Caco-2 (cell line): ENCODE measurements around the gene PLIN1. TPM values are rescaled to one million over a fixed set of nuclear protein-coding genes. Genes with fewer than 3 reads are reported as not detected.

Experiments used
- BruUV-seq: library from RNA; stranded (reverse); fragments of 400-500 nt; replicated peaks from 2 replicates; lab custom pipeline; 2021; lab: Mats Ljungman, UMichigan
- CTCF ChIA-PET: fragments of 300-600 bp; sonication (Branson Sonifier 250); formaldehyde crosslinking; loops from one replicate; lab custom pipeline; 2022; ENCODE audit warnings: antibody characterized with exemption; lab: Charles Lee
- POLR2A ChIA-PET: fragments of 300-600 bp; sonication (Branson Sonifier 250); formaldehyde crosslinking; loops from one replicate; lab custom pipeline; 2022; ENCODE audit warnings: antibody characterized with exemption; lab: Charles Lee
- DNase-seq, 2 experiments: peaks; one replicate each; pipeline versions ENCODE4 v3.0.0 to v3.0.0-alpha.2; 2020 to 2022
- H3K27me3 ChIP-seq: replicated peaks from 2 replicates; pipeline ENCODE4 v1.6.0; 2011; ENCODE audit warnings: low read length; ENCODE audit not compliant: control insufficient read depth, insufficient read depth
- H3K36me3 ChIP-seq: 2 replicates; pipeline ENCODE4 v1.5.1; 2011; ENCODE audit warnings: low read length; ENCODE audit not compliant: control insufficient read depth, insufficient read depth
- H3K4me1 ChIP-seq: fragments of 250-450 bp; sonication (Bioruptor Pico); 2 replicates; pipeline ENCODE4 v1.5.1; 2020; ENCODE audit warnings: mild to moderate bottlenecking
- H3K4me3 ChIP-seq: 2 replicates; pipeline ENCODE4 v1.5.1; 2011; ENCODE audit warnings: low read depth, mild to moderate bottlenecking, control low read depth, low read length
- H3K9me3 ChIP-seq: fragments of 250-450 bp; sonication (Bioruptor Pico); 2 replicates; pipeline ENCODE4 v1.5.1; 2020; ENCODE audit warnings: mild to moderate bottlenecking, moderate library complexity
- H3K27ac Mint-ChIP-seq: one replicate; pipeline ENCODE4 v1.8.0; 2022; ENCODE audit warnings: mixed read lengths; ENCODE audit not compliant: unreplicated experiment
- H3K27me3 Mint-ChIP-seq: one replicate; pipeline ENCODE4 v1.8.0; 2022; ENCODE audit warnings: mixed read lengths; ENCODE audit not compliant: insufficient read depth, unreplicated experiment
- H3K36me3 Mint-ChIP-seq: one replicate; pipeline ENCODE4 v1.8.0; 2022; ENCODE audit warnings: mild to moderate bottlenecking, mixed read lengths; ENCODE audit not compliant: insufficient read depth, unreplicated experiment
- H3K4me1 Mint-ChIP-seq: one replicate; pipeline ENCODE4 v1.8.0; 2022; ENCODE audit warnings: low read depth, mixed read lengths; ENCODE audit not compliant: unreplicated experiment
- H3K4me3 Mint-ChIP-seq: one replicate; pipeline ENCODE4 v1.8.0; 2022; ENCODE audit warnings: mild to moderate bottlenecking, moderate library complexity, mixed read lengths; ENCODE audit not compliant: unreplicated experiment
- H3K9me3 Mint-ChIP-seq: one replicate; pipeline ENCODE4 v1.8.0; 2022; ENCODE audit warnings: mixed read lengths; ENCODE audit not compliant: unreplicated experiment
- CTCF ChIP-seq, 2 experiments: fragments of 200-600 bp in 1 of 2; IDR thresholded peaks; 1 replicate in 1 of 2; 2 replicates in 1 of 2; pipeline versions ENCODE4 v1.5.1 to v1.8.0; 2011 to 2022; ENCODE audit warnings: antibody characterized with exemption in 1 of 2, control low read depth in 1 of 2, inconsistent platforms in 1 of 2, low read depth in 1 of 2, low read length in 1 of 2, mild to moderate bottlenecking in 1 of 2, moderate library complexity in 1 of 2; ENCODE audit not compliant: insufficient read depth in 1 of 2, severe bottlenecking in 1 of 2, unreplicated experiment in 1 of 2
- intact Hi-C: fragments of 100-400 bp; cut with micrococcal nuclease; formaldehyde crosslinking; loops from one replicate; pipeline ENCODE4 v1.10.0; 2022; ENCODE audit not compliant: unreplicated experiment
- total RNA-seq: library from RNA; stranded (reverse); gene quantifications from 2 replicates; pipeline ENCODE4 v1.2.3, GENCODE V29; 2022

Gene PLIN1
- total RNA-seq, 1 experiment from 2014 or later: not detected

GRCh38 chr15:89630260-89630659 is 48.9 kb downstream of the PLIN1 start:
- Mint-ChIP-seq H3K36me3 (peaks cover 88% of the 10 kb centered on the region), H3K9me3 (peaks cover 4% of the 10 kb centered on the region), H3K27me3 (no peaks in the 10 kb centered on the region), H3K4me1 (no peaks in the 10 kb centered on the region), H3K27ac (no peak overlapping the region), H3K4me3 (no peak overlapping the region)
- intact Hi-C loops: no loop called here
- no peaks in the 10 kb centered on the region; the same call in 1 of the 2 replicates for H3K36me3 ChIP-seq
- POLR2A ChIA-PET: interaction anchor here (0.6 kb wide), 1 partner anchor 1305 kb away, joined by 3 read pairs; no protein-coding TSS in a partner anchor
- H3K27me3 ChIP-seq: no peaks in the 10 kb centered on the region
- CTCF ChIA-PET: no interaction called here
- BruUV-seq: no TSS peak
- TF ChIP-seq CTCF (IDR thresholded peaks at IDR 0.05; ENCODE audit: insufficient read depth in 1 of 2, low read depth in 1 of 2, low read length in 1 of 2, severe bottlenecking in 1 of 2, unreplicated experiment in 1 of 2): no peak
- H3K9me3 ChIP-seq: 0 out of 2 replicates have a peak, but pooled peaks cover 3% of the 10 kb centered on the region
- no peaks in the 10 kb centered on the region for H3K4me1 ChIP-seq
- H3K4me3 ChIP-seq: no peak overlapping the region
- no peak for DNase-seq

- Histone ChIP-seq H3K27me3 (no peaks in the 10 kb centered on the region), H3K4me1 (no peaks in the 10 kb centered on the region), H3K9me3 (0 out of 2 replicates have a peak, but pooled peaks cover 3% of the 10 kb centered on the region), H3K36me3 (no peaks in the 10 kb centered on the region; the same call in 1 of the 2 replicates), H3K4me3 (no peak overlapping the region)
- no peaks in the 10 kb centered on the region for H3K27me3 Mint-ChIP-seq
- no peak for TF ChIP-seq CTCF (IDR thresholded peaks at IDR 0.05; ENCODE audit: insufficient read depth in 1 of 2, low read depth in 1 of 2, low read length in 1 of 2, severe bottlenecking in 1 of 2, unreplicated experiment in 1 of 2)
- ChIA-PET CTCF (interaction anchor here (0.6 kb wide), 1 partner anchor 55 kb away, joined by 3 read pairs; the partner anchor contains the start of gene TICRR), POLR2A (interaction anchor here (0.6 kb wide), 1 partner anchor 1306 kb away, joined by 3 read pairs; no protein-coding TSS in a partner anchor)
- no peaks in the 10 kb centered on the region for H3K4me1 Mint-ChIP-seq
- intact Hi-C loops: no loop called here
- H3K4me3 Mint-ChIP-seq: no peak overlapping the region
- DNase-seq: no peak
- H3K27ac Mint-ChIP-seq: no peak overlapping the region
- peaks cover 92% of the 10 kb centered on the region for H3K36me3 Mint-ChIP-seq
- no TSS peak for BruUV-seq
- no peaks in the 10 kb centered on the region for H3K9me3 Mint-ChIP-seq
Observed at GRCh38 chr15:89629829-89630228, 49.3 kb downstream of the PLIN1 start.

- POLR2A ChIA-PET: no interaction called here
- TF ChIP-seq CTCF (IDR thresholded peaks at IDR 0.05; ENCODE audit: insufficient read depth in 1 of 2, low read depth in 1 of 2, low read length in 1 of 2, severe bottlenecking in 1 of 2, unreplicated experiment in 1 of 2): no peak
- DNase-seq: no peak
- CTCF ChIA-PET: interaction anchor here (0.6 kb wide), 1 partner anchor 54 kb away, joined by 3 read pairs; the partner anchor contains the start of gene TICRR
- Histone ChIP-seq H3K27me3 (no peaks in the 10 kb centered on the region), H3K4me1 (no peaks in the 10 kb centered on the region), H3K36me3 (no peaks in the 10 kb centered on the region; the same call in 1 of the 2 replicates), H3K4me3 (no peak overlapping the region), H3K9me3 (0 out of 2 replicates have a peak, but pooled peaks cover 3% of the 10 kb centered on the region)
- H3K4me3 Mint-ChIP-seq: no peak overlapping the region
- peaks cover 94% of the 10 kb centered on the region for H3K36me3 Mint-ChIP-seq
- no peaks in the 10 kb centered on the region for H3K27me3 Mint-ChIP-seq
- H3K27ac Mint-ChIP-seq: no peak overlapping the region
- no TSS peak for BruUV-seq
- H3K4me1 Mint-ChIP-seq: no peaks in the 10 kb centered on the region
- intact Hi-C loops: no loop called here
- H3K9me3 Mint-ChIP-seq: no peaks in the 10 kb centered on the region
Observed at GRCh38 chr15:89628806-89629715, 50.1 kb downstream of the PLIN1 start.
